Measurements from ENCODE around the gene ERBB4.

The ERBB4 gene

DNA sequence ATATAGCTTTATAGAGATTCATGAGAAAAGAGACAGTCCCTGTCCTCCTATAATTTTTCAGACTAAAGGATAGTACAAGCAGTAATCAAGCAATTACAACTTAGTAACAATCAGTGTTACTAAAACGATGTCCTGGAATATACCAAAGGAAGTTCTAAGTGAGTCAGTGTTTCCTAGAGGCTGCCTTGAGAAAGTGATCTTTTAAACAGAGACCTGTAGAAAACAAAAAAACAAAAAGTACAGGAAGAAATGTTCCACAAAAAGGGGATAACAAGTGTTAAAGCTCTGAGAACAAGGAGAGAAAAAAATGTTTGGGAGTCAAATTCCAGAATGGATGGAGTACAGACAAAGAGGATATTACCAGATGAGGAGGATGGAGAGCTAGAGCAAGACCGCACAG, 556.4 kb downstream of the ERBB4 start:
- no peak for DNase-seq

DNA sequence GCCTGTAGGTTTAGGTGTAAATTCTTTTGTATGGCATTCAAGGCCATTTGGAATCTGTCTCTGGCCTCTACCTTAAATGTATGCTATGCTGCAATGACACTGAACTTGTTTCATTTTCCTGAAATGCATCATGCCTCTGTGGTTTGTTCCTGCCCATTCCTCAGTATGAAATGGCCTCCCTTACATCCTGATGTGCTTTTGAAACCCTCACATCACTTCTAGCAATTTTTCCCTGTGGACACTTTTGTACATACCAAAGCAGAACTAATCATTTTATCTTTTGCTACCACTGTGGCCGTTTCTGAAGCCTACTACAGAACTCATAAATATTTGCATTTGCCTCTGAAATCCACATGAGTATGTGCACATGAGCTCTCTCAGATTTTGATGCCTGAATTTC, 557.2 kb downstream of the ERBB4 start:
- DNase-seq: no peak

DNA sequence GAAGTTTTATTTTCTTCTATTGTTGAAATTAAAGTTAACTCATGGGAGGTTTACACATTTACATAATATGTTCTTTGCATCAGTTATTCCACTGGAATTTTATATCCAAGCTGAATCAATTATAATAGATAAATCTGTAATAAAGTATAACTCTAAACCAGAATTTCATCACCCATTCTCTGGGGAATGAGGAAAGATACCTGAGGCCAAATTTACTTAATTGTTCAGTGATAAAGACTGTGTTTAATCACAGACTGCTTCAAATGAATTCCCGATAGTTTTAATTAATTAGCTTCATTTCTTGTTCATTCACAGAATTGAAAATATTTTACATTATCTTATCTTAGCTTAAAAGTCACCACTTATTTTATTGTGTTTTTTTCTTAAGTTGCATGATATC, 562.5 kb downstream of the ERBB4 start:
- no peak for DNase-seq

DNA sequence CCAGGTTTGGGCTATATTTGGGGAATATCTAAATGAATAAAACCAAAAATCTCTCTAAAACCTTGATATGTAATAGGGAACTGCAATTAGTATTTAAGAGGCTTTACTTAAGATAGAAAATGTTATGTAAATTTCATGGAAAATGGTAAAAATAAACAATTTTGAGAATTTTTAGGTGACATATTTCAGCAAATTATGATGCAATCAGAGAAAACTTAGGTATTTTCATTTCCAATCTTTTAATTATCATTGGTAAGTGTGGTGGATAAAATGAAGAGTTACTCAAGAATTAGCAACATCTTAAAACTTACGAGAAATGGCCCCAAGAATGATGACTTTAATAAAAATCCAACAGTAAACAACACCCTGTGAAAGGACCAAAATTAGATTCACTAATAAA, 571.4 kb downstream of the ERBB4 start:
- no peak for DNase-seq

DNA sequence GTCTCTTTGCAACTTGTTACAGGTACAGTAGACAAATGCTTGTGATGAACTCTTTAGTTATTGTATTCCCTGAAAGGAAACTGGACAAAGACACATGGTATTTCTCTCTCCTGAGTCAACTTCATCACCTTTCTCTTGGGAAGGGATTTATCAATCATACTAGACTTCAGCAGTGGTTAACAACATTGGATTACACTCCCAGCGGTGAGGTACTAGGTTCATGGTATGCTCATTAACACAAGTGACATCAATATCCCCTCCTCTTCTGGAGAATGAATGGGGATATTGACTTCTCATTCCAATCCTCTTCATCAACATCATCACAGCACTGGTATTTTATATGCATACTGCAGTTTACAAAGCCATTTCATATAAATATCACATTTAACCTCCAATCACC, 574.6 kb downstream of the ERBB4 start:
- no peak for DNase-seq

DNA sequence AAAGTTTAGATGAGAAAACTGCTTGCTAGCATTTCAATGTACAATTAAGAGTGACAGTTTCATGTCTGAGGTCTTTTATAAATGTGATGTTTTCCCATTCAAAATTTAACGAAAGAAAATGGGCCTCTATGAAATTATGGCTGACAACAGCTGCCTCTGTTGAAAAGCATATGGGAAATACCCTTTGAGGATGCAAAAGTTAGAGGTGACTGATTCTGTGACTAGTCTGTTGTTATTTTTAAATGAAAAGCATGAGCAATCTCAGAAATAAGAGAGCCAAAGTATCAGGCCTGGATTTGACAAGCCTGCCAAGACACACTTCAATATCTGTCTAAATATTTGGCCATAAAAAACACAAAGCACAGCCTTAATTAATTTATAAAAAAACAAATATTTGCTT, 580.8 kb downstream of the ERBB4 start:
- no peak for DNase-seq

DNA sequence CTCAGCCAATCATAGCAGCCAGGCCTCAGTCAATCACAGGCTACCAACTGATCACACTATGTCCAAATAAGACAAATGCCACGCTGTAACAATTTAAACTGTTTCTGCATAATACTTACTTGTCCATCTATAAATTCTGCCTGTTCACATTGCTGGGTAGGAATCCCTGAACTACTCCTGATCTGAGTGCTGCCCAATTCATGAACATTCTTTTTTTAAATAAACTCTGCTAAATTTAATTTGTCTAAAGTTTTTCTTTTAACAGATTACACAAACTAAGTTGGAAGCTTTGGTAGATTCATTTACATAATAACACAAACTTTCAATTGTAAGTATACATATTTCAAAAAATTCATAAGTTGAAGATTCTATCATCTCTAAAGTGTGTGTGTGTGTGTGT, 583.0 kb downstream of the ERBB4 start:
- no peak for DNase-seq

DNA sequence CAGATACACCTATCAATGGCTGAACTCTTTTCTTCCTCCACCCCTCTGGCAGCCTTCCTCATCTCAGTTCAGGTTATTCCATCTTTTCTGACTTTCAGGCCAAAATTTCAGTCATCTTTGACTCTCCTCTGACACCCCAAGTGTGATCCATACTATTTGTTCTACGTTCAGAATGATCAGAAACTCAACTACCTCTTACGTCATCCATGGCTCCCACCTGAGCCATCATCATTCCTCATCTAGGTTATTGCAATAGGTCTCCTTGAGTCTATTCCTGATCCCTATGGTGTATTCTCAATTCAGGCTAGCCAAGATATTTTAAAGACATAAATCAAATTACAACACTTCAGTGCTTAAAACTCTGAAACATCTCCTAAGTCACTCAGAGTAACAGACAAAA, 589.7 kb downstream of the ERBB4 start:
- DNase-seq: no peak

DNA sequence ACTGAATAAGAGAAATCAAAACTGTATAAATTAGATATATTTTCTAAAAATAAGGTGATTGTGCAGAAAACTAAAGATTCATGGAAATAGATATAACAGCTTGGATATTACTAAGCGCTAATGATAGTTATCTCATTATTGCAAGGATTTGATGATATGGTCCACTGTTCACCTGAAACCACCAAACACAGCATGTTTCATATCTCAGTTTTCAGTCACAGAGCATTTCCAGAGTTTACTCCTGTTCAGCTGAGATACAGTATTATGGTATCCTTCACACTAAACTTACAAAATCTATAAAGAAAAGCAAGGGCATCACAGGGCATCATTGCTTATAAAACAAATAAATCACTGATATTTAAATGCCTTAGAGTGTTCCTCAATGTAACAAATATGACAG, 591.6 kb downstream of the ERBB4 start:
- DNase-seq: no peak

DNA sequence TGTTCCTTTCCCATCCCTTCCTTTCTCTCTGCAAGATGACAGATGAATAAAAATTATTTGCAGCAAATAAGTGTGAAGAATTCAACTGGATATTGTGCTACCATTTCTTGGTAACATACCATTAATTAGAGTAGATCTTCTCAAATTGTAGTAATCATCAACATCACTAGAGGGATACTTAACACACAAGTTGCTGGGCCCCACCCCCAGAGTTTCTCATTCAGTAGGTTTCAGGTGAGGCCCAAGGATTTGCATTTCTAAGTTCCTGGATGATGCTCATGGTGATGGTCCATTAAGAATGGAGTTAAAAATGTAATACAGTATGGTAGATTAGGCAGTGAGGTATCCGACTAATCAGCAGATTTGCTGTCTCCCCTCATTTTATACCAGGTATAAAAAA, 594.0 kb downstream of the ERBB4 start:
- DNase-seq: no peak

DNA sequence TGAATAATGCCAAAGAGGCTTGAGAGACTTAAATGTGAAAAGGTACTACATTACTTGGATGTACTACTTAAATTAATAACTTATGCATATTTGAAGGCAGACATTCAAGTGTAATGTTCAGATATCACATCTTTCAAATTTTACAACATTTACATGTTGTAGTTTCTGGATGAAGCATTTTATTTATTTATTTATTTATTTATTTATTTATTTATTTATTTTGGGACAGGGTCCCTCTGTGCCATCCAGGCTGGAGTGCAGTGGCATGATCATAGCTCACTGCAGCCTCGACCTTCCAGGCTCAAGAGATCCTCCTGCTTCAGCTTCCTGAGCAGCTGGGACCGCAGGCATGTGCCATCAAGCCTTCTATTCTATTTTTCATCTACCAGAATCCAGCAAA, 596.4 kb downstream of the ERBB4 start:
- DNase-seq: no peak

DNA sequence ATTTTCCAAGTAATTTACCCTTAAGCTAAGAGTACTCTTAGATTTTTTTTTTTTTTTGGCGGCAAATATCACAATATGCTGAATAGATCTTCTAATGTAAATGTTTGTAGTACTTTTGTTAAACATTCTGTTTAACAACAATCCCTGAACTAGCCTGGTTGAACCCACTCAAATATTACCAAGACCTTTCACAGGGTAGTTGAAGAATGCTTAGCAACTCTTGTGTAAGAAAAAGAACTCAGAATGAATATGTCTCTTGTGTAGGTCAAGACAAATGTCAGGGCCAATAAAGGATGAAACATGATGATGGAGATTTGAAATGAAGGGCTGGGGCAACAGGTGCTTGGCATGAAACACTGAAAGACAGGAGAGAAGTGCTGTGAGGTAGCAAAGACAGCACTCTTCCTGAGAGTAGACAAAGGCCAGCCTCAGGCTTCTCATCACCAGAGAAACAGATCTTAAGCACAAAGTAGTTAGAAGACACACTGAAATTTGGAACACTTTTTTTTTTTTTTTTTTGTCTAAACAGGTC, 597.3 kb downstream of the ERBB4 start:
- DNase-seq: no peak

DNA sequence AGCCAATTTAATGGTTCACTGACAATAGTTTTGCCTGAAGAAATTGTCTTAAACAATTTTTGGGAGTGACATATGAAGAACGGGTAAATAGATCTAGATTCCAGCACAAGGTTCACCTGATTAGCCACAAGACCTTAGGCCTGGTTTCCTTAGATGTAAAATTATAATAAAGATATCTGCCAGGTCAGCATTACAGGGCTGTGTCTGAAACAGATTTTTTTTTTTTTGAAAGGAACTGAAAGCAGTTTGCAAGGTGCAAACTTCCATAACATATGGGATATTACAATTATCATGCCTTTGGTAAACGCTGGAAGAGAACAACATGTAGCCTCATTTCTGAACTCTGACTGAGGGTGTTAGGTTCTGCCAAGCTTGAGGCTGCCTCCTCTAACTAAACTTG, 599.4 kb downstream of the ERBB4 start:
- no peak for DNase-seq

DNA sequence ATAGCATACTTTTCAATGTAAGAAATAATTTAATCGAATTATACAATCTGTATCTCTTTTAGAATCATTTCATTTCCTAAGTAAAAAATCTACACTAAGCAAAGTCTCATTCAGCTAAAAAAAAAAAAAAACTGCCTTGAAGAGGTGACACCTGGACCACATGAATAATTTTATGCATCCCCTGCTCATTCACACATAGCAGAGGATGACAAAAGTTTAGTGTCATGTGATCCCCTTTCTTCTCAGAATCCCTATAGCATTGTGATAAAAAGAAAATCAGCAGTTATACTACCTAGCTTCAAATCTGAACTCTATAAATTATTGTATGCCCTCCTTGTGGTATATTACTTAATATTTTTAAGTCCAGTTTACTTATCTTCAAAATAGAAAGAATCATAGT, 603.8 kb downstream of the ERBB4 start:
- no peak for DNase-seq

DNA sequence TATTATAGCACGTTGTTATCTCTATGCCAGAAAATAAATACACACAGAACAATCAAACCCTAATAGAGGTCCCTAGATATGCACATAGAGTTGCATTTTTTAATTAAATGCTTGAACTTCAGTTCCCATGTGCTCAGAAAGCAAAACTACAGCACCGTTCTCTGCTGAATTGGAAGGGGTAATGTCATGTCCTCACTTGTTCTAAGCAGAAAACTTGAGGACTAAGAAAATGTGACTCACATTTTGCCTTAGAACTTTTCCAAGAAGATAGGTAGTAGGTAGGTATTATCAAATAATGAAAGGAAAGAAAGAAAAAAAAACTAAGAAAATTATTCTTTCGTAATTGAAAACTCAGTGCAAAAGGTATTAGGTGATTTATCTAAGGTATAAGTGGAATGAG, 607.3 kb downstream of the ERBB4 start:
- DNase-seq: no peak

DNA sequence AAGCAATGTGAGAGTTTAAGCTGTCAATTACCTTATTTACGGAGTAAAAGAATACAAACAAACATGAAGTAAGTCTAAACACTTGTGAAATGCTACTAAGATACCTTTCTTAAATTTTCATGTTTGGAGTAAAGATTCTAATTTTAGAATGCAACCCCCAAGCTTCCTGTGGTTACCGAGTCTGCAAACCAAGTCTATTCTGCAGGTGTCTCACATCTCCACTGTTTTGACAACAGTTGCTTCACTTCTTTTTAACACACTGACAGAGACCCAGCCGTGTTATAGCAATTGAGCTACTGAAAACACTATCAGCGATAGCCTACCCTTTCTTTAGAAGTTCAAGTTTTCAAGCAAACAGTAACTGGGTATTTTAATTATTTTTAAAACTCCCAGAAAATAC, 608.3 kb downstream of the ERBB4 start:
- DNase-seq: no peak

DNA sequence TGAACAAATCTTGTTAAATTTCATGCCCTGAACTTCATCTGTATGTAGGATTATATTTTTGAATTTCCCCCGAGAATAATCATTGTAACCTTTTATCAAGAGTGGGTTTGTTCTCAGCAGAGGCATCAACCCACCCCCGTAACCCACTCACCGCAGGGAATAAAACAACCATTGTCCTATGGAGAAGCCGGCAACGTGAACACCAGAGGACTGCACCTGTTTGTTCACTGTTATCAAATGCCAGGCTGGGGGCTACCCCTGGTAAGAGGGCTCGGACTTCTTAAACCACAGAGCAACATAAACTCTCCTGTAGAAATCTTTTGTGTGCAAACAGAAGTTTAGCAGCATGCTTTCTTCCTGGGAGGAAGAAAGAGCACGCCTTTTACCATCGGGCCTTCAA, 610.4 kb downstream of the ERBB4 start:
- no peak for DNase-seq

DNA sequence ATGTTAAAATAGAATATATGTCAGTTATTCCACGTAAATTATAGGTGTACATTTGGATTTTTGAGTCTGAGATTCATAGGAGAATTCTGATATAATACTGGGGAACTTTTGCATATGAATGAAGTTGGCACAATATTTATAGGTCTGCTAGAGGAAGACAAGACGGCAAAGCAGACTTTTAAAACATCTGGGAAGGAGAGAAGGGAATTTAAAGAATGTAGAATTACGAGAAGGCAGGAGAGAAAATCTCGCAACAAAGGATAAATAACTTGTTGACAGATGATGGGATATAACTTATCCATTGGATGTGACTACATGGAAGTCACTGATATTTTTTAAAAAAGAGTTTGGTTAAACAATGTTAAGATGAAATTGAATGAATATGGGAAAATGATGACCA, 615.6 kb downstream of the ERBB4 start:
- no peak for DNase-seq

DNA sequence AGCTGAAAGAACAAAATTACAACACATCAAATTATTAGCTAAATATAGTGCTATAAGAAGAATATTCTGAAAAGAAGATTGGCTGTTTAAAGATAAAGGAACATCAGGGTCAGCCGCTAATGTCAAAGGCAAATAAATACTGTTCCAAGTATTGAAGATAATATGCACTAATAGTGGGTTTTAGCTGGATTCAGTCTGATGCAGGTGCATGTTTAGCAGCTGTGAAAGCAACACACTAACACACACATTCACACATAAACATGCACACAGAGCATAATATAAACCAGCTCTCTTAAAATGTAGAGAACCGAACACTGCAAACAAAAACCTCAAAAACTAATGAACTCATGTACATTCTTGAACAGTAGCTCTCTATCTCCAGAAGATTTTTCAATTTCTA, 634.6 kb downstream of the ERBB4 start:
- no peak for DNase-seq

DNA sequence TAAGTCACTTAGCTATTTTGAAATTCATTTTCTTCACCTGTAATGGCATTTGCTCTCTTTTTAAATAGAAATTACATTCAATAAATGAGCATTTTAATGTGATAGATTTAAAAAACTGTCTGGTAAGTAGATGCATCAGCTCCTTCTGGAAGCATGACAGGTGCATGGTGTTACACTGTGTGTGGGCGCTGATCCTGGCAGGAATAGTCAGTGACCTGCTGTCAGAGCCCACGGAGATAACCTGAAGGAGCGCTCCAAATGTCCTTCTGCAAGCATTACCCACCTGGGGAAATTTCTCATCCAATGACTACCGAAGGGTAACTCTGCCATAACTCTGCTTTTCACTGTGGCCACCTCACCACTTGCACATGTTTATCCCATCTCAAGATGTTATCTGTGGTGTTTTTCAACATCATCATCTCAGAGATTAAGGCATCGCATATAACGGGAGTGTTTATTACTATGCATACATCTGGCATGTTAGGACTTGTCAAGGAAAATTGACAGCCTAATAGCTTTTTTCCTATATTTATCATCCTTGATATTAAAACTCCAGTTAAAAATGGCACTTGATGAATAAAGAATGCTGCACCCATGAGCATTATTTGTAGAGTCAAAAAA, 637.3 kb downstream of the ERBB4 start:
- DNase-seq: no peak

DNA sequence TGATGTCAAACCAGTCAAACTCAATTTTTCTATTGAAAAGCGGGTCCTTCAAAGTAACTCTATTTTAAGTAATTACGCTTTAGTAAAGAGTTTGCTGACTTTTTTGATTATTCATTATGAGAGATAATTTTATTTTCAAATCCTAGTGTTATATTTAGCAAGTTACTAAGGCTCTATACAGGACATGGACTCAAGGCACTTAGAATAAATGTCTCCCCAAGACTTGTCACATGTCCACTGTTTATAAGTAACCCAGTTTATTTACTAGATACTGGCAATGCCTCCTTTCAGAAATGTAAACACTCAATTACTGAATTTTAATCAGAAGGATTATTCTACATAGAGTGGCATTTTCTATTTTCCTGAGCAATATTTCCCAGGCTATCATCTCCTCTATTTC, 638.1 kb downstream of the ERBB4 start:
- DNase-seq: no peak

DNA sequence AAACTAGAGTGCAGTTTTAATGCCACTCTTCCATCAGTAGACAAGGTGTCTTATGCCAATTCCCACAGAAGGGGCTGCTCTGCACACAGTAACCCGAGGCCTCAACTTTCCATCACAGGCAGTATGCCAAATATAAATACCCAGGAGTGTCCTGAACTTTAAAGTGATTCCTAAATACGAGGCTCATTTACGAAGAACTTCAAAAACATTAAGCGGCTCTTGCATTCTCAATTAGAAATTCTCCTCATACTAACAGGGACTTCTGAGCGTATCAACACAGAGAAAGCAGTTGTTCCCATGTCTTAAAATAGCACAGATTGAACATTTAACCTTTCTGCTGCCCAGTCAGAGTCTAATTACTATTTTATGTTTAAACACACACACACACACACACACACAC, 638.6 kb downstream of the ERBB4 start:
- no peak for DNase-seq

DNA sequence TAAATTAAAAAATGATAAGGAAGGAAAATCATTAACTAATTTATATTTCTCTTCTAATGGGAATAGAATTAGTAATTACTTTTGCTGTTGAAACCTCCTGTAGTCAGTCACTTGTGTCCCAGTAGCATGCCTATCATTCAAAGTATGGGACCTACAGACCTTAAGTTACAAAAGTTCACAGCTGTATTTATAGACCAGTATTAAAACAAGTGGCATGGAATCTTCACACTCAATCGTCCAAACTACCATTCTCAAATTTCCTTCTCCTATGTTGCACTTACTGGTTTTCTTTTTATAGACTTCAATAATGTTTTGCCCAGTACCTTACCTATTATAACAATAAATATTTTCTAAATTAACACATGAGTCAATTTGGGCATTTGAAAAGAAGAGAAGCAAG, 639.9 kb downstream of the ERBB4 start:
- DNase-seq: no peak

DNA sequence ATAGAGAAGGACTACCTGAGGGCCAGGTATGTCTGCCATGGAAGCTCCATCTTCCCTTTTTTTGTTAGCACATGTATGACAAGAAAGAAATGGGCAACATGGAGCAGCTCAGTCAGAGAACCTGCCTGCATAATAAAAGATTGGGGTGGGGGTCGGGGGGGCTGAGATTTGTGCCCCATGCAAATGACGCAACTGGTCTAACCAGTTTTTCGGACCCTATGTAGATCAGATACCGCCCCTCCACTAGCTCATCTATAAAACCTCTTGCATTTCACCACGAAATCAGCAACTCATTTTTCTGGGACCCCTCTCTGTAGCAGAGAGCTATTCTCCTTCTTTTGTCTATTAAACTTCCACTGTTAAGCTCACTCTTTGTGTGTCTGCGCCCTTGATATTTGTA, 657.2 kb downstream of the ERBB4 start:
- no peak for DNase-seq

DNA sequence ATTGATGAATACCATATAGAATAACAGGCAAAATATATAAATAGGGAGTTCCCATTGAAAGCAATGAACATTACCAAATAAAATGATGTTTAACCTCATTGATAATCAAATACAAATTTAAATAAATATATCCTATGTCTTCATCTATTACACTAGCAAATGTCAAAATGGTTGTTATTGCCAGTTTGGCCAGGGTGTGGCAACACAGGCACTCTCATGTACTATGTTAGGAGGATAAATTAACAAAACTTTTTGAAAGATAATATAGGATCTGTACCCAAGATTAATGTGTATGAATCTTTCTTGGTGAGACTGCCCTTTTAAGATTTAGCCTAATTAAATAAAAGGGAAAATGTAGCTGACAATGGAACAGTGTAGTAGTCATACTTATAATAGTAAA, 659.3 kb downstream of the ERBB4 start:
- DNase-seq: no peak

DNA sequence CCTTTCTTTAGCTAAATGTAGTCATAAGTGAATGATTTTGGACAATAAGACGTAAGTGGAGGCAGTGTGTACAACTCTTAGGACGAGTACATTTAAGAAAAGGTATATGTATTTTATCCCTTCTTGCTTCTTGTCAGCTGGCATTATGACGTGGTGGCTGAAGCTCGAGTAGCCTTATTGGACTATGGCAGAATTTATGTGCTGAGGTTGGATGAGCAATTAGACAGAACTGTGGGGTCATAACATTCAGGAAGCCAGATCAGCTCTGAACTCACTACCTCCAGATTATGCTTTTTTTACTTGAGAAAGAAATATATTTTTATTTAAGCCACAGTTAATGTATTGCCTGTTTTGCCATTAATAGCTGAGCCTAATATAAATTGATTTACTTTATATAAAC, 661.5 kb downstream of the ERBB4 start:
- DNase-seq: no peak

Data from left hindlimb (tissue), 1 donor.